Thoracic aorta (tissue), 2 donors: ENCODE data around the gene SPI1. TPM values are rescaled to one million over a fixed set of nuclear protein-coding genes. Genes with fewer than 3 reads are reported as not detected.

Experiments used
- ATAC-seq: fragments of 150-250 bp; one replicate; pipeline ENCODE4 v1.8.0; 2017; ENCODE audit warnings: low read depth; ENCODE audit not compliant: insufficient number of reproducible peaks, low FRiP score
- DNase-seq: peaks from one replicate; pipeline ENCODE4 v3.0.0-alpha.2; 2020; ENCODE audit warnings: low spot score
- H3K27ac ChIP-seq, 2 donors: fragments of 200-600 bp; sonication (generic); 1 replicate in 1 of 2; 2 replicates in 1 of 2; pipeline ENCODE4 v1.5.1; 2016; ENCODE audit warnings: mild to moderate bottlenecking in 2 of 2, moderate library complexity in 2 of 2
- H3K27me3 ChIP-seq: fragments of 200-600 bp; sonication (generic); replicated peaks from 2 replicates; pipeline ENCODE4 v1.6.0; 2016; ENCODE audit warnings: mild to moderate bottlenecking; ENCODE audit not compliant: insufficient read depth
- H3K36me3 ChIP-seq: fragments of 200-600 bp; sonication (generic); one replicate; pipeline ENCODE4 v1.5.1; 2016
- H3K4me1 ChIP-seq, 2 donors: fragments of 200-600 bp; sonication (generic); 1 replicate in 1 of 2; 2 replicates in 1 of 2; pipeline versions ENCODE4 v1.5.1 to v1.6.0; 2016; ENCODE audit warnings: low read depth in 2 of 2, mild to moderate bottlenecking in 1 of 2; ENCODE audit not compliant: control insufficient read depth in 1 of 2
- H3K4me3 ChIP-seq: fragments of 200-600 bp; sonication (generic); 2 replicates; pipeline ENCODE4 v1.5.1; 2016; ENCODE audit warnings: mild to moderate bottlenecking
- H3K9me3 ChIP-seq: fragments of 200-600 bp; sonication (generic); 2 replicates; pipeline ENCODE4 v1.5.1; 2016
- total RNA-seq, 2 donors: library from RNA; depleted of rRNA; stranded (reverse); fragments of >200 nt; gene quantifications; one replicate each; pipeline versions ENCODE4 v1.1.0 to v1.2.3, GENCODE V29; 2016
- TF ChIP-seq, protein P1 (sequence below): fragments of 200-600 bp; sonication (generic); IDR thresholded peaks from one replicate; pipeline ENCODE4 v1.5.1; 2019; ENCODE audit warnings: antibody characterized with exemption

Gene SPI1
- total RNA-seq, 2 donors from 2014 or later, result 35.0 to 44.4 TPM

DNA sequence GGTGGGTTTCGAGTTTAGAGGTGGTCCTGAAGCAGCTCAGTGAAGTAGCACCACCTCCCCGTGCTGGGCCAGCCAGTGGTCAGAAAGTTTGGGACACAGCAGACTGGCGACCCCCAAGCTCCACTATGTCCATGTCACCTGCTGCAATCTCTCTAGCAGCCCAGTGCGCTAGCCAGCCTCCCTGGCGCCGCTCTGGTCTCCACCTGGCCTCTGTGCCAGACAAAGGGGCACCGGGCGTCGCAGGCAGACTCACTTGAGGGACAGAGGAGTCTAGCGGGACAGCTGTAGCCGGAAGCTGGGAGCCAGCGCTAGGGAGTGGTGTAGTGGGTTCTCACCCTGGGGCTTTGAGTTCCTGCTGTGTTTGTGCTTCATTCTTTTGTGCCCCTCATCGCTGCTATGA is 51.3 kb downstream of the SPI1 start:
- Histone ChIP-seq H3K27ac (no peak overlapping the region), H3K4me3 (no peak overlapping the region), H3K4me1 (peaks cover 0 to 8% of the 10 kb centered on the region in 2 donors), H3K36me3 (peaks cover 41% of the 10 kb centered on the region), H3K9me3 (no peaks in the 10 kb centered on the region), H3K27me3 (no peaks in the 10 kb centered on the region)
- DNase-seq, result no peak
- TF ChIP-seq, protein P1, sequence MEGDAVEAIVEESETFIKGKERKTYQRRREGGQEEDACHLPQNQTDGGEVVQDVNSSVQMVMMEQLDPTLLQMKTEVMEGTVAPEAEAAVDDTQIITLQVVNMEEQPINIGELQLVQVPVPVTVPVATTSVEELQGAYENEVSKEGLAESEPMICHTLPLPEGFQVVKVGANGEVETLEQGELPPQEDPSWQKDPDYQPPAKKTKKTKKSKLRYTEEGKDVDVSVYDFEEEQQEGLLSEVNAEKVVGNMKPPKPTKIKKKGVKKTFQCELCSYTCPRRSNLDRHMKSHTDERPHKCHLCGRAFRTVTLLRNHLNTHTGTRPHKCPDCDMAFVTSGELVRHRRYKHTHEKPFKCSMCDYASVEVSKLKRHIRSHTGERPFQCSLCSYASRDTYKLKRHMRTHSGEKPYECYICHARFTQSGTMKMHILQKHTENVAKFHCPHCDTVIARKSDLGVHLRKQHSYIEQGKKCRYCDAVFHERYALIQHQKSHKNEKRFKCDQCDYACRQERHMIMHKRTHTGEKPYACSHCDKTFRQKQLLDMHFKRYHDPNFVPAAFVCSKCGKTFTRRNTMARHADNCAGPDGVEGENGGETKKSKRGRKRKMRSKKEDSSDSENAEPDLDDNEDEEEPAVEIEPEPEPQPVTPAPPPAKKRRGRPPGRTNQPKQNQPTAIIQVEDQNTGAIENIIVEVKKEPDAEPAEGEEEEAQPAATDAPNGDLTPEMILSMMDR, result no peak
- no peak for ATAC-seq

DNA sequence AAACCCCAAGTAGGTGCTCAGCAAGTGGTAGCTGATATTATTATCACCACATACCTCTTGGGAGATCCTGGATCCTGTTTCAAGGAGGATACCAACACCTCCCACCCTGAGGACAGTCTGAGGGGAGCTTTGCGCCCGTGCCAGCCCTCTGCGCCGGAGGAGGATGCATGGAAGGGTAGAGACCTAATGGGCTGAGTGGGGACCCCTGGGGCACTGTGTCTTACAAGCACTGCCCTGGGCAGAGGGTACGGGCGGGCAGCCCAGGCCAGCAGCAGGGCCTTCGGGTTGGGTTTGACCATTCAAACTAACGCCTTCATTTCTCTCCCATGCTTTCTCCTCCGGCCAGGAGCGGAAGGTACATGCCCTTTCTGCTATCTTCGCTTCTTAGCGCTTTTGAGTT is 52.1 kb downstream of the SPI1 start:
- TF ChIP-seq, protein P1, result no peak
- H3K4me1 ChIP-seq, result peaks cover 0 to 8% of the 10 kb centered on the region in 2 donors
- no peak overlapping the region for H3K4me3 ChIP-seq
- ATAC-seq, result no peak
- H3K27me3 ChIP-seq, result no peaks in the 10 kb centered on the region
- no peak overlapping the region for H3K27ac ChIP-seq
- H3K36me3 ChIP-seq, result peaks cover 41% of the 10 kb centered on the region
- DNase-seq, result no peak
- H3K9me3 ChIP-seq, result no peaks in the 10 kb centered on the region

DNA sequence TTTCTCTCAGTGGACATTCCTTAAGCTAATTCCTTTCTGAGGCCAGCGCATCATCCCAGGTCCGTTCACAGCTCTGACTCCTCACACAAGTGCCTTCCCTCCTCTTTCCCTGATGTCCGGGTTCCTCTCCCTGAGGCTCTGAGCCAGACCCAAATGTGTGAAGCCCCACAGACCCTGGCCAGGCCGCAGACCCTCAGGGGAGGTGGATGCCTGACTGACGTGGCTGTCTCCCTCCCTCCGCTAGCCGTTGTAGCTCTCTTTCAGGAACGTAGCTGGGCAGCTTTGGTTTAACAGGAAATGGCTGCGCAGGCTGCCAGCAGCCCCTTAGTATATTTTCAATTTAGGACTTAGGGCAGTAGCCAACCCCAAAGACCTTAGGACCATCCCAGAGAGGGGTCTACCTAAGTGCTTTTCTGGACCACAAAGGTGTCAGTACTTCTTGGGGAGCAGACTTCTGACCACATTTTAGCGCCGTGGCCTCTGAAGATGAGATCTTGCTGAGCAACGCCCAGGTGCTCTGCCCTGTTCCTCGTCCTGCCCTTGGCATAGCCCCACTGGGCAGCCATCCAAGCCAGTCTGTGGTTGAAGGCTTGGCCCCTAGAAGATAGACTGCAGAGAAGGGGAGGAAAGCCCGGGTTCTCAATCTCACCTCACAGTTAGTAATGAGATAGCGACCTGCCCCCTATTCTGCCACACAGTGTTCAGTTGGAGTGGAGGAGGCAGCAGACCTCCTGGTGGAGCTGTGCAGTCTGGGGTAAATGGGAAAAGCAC is 52.9 kb downstream of the SPI1 start:
- ATAC-seq (no peak), DNase-seq (no peak)
- no peaks in the 10 kb centered on the region for H3K27me3 ChIP-seq
- no peak overlapping the region for H3K4me3 ChIP-seq
- H3K9me3 ChIP-seq, result no peaks in the 10 kb centered on the region
- H3K4me1 ChIP-seq, result peaks cover 0 to 8% of the 10 kb centered on the region in 2 donors
- TF ChIP-seq, protein P1, result no peak
- H3K27ac ChIP-seq, result no peak overlapping the region
- H3K36me3 ChIP-seq, result peaks cover 41% of the 10 kb centered on the region

DNA sequence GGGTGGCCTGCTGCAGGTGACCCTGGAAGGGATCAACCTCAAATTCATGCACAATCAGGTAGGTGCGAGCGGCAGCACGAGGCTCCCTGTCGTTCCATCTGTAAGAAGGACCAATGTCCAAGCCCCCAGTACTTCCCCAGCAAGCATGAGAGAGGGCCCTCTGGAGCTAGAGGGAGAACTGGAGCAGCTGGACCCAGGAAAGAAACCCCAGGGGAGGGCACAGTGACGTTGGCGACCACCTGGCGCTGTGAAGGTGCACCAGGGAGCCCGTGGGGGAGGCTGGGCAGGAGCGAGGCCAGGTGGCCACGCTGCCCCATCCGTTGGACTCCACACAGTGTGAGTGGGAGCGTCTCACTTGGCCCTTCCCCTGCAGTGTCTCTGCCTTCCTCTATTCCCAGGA is 53.8 kb downstream of the SPI1 start:
- TF ChIP-seq, protein P1, result no peak
- Histone ChIP-seq H3K9me3 (no peaks in the 10 kb centered on the region), H3K27me3 (no peaks in the 10 kb centered on the region), H3K27ac (no peak overlapping the region), H3K4me3 (no peak overlapping the region), H3K36me3 (peaks cover 41% of the 10 kb centered on the region), H3K4me1 (peaks cover 0 to 3% of the 10 kb centered on the region in 2 donors)
- no peak for ATAC-seq
- no peak for DNase-seq

DNA sequence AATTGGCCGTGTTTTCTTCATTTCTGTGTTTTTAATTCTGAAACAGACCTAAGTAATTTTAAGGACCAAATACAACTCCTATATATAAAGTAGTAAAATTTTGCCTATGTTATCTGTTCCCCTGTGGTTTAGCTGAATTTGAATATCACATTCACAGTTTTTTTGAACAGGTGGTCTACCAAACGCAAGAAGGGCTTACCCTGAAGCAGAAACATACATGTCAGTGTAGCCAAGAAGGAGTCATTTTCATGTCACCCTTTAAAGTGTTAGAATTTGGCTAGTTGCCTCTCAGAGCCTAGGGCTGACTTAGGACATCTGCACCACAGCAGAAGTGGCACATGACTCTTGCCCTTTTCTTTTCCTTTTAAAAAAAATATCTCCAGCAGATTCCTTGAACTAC is 60.2 kb downstream of the SPI1 start:
- Histone ChIP-seq H3K27ac (no peak overlapping the region), H3K36me3 (peaks cover 22% of the 10 kb centered on the region), H3K4me3 (no peak overlapping the region), H3K9me3 (no peaks in the 10 kb centered on the region), H3K4me1 (no peaks in the 10 kb centered on the region), H3K27me3 (no peaks in the 10 kb centered on the region)
- ATAC-seq, result no peak
- no peak for DNase-seq
- TF ChIP-seq, protein P1, result no peak
